GM12878 (cell line): Measurements from ENCODE around the gene SSR3. TPM values are rescaled to one million over a fixed set of nuclear protein-coding genes. Genes with fewer than 3 reads are reported as not detected.
A peak's percentile ranks its signal among the peaks of the same experiment; 100 is the strongest.

ENCODE experiments used
- ATAC-seq: fragments of 200-7000 bp; cut with Tn5 transposase; 3 replicates; pipeline ENCODE4 v1.9.1; 2020; ENCODE audit warnings: mild to moderate bottlenecking, moderate library complexity
- BruUV-seq: library from RNA; stranded (reverse); fragments of 400-500 nt; replicated peaks from 2 replicates; lab custom pipeline; 2021; lab: Mats Ljungman, UMichigan
- CTCF ChIA-PET: fragments of 300-600 bp; sonication (Branson Sonifier 250); formaldehyde crosslinking; extraction: SDS; loops from one replicate; lab custom pipeline; 2021; ENCODE audit warnings: inconsistent platforms; lab: Yijun Ruan, JAX
- POLR2A ChIA-PET: fragments of 350-600 bp; formaldehyde crosslinking; extraction: SDS; loops from one replicate; lab custom pipeline; 2021; ENCODE audit warnings: inconsistent platforms; lab: Charles Lee
- RAD21 ChIA-PET: fragments of 300-600 bp; sonication (Branson Sonifier 250); formaldehyde crosslinking; loops from one replicate; lab custom pipeline; 2023; ENCODE audit warnings: antibody characterized with exemption; ENCODE audit not compliant: unreplicated experiment; lab: Charles Lee
- SMC1A ChIA-PET: fragments of 300-600 bp; sonication (Branson Sonifier 250); formaldehyde crosslinking; loops from one replicate; lab custom pipeline; 2023; ENCODE audit not compliant: unreplicated experiment, uncharacterized antibody; lab: Charles Lee
- DNase-seq: peaks from one replicate; pipeline ENCODE4 v3.0.0-alpha.2; 2011; ENCODE audit warnings: low read depth, low spot score
- FAIRE-seq: peaks from 3 replicates; lab custom pipeline; 2011; peaks lifted over from hg19 to GRCh38; lab: Jason Lieb, UNC
- H2AFZ ChIP-seq: 2 replicates; pipeline ENCODE4 v1.6.0; 2011; ENCODE audit warnings: low read depth, low read length, control low read depth; ENCODE audit not compliant: control insufficient read depth
- H3K27ac ChIP-seq: 2 replicates; pipeline ENCODE4 v1.5.1; 2011; ENCODE audit warnings: control low read depth; ENCODE audit not compliant: control insufficient read depth, insufficient read depth
- H3K27me3 ChIP-seq, 2 experiments: replicated peaks in 1 of 2; 2 replicates each; pipeline versions ENCODE4 v1.6.0 to v1.6.1; 2011; ENCODE audit warnings: low read length in 1 of 2; ENCODE audit not compliant: control insufficient read depth in 2 of 2, insufficient read depth in 2 of 2
- H3K36me3 ChIP-seq, 2 experiments: 2 replicates each; pipeline ENCODE4 v1.5.1; 2011; ENCODE audit warnings: low read length in 1 of 2; ENCODE audit not compliant: control insufficient read depth in 2 of 2, insufficient read depth in 2 of 2
- H3K4me1 ChIP-seq: 2 replicates; pipeline ENCODE4 v1.6.1; 2011; ENCODE audit warnings: mild to moderate bottlenecking, low read length, moderate library complexity, mixed read lengths; ENCODE audit not compliant: control insufficient read depth, insufficient read depth
- H3K4me2 ChIP-seq: 2 replicates; pipeline ENCODE4 v1.6.0; 2011; ENCODE audit warnings: control low read depth; ENCODE audit not compliant: control insufficient read depth, insufficient read depth
- H3K4me3 ChIP-seq: fragments of 200-600 bp; sonication (generic); 2 replicates; pipeline ENCODE4 v1.5.1; 2016
- H3K79me2 ChIP-seq: 2 replicates; pipeline ENCODE4 v1.6.0; 2011; ENCODE audit warnings: low read length; ENCODE audit not compliant: control insufficient read depth, insufficient read depth
- H3K9ac ChIP-seq: 2 replicates; pipeline ENCODE4 v1.8.0; 2011; ENCODE audit warnings: low read length, control low read depth, mixed read lengths; ENCODE audit not compliant: control insufficient read depth, insufficient read depth
- H3K9me3 ChIP-seq: replicated peaks from 3 replicates; pipeline ENCODE4 v1.5.1; 2011; ENCODE audit warnings: mild to moderate bottlenecking, low read length; ENCODE audit not compliant: control insufficient read depth, insufficient read depth
- H4K20me1 ChIP-seq: 2 replicates; pipeline ENCODE4 v1.6.0; 2011; ENCODE audit not compliant: control insufficient read depth, insufficient read depth
- FOXM1 ChIP-seq: IDR thresholded peaks from 2 replicates; pipeline ENCODE4 v1.6.1; 2012; ENCODE audit warnings: low read depth, mild to moderate bottlenecking, inconsistent platforms, low read length, moderate library complexity
- MTA3 ChIP-seq: IDR thresholded peaks from 2 replicates; pipeline ENCODE4 v1.6.1; 2012; ENCODE audit warnings: low read length, inconsistent platforms, borderline replicate concordance
- NR2C1 ChIP-seq: fragments of 450-650 bp; IDR thresholded peaks from 2 replicates; pipeline ENCODE4 v1.6.1; 2017; ENCODE audit warnings: antibody characterized with exemption, mild to moderate bottlenecking, moderate library complexity
- PAX5 ChIP-seq: IDR thresholded peaks from 2 replicates; pipeline ENCODE4 v1.6.1; 2011; ENCODE audit warnings: low read depth, low read length, borderline replicate concordance
- REST ChIP-seq: IDR thresholded peaks from 2 replicates; pipeline ENCODE4 v1.6.1; 2012; ENCODE audit warnings: mild to moderate bottlenecking, low read depth, low read length
- RUNX3 ChIP-seq: IDR thresholded peaks from 2 replicates; pipeline ENCODE4 v1.6.1; 2012; ENCODE audit warnings: low read length, inconsistent platforms
- TCF7 ChIP-seq: IDR thresholded peaks from 2 replicates; pipeline ENCODE4 v1.6.1; 2014; ENCODE audit warnings: antibody characterized with exemption, borderline replicate concordance
- ZNF217 ChIP-seq: fragments of 450-650 bp; IDR thresholded peaks from 2 replicates; pipeline ENCODE4 v1.6.1; 2017; ENCODE audit warnings: antibody characterized with exemption, mild to moderate bottlenecking
- ZNF592 ChIP-seq: fragments of 450-650 bp; IDR thresholded peaks from 2 replicates; pipeline ENCODE4 v1.6.1; 2017; ENCODE audit warnings: mild to moderate bottlenecking, moderate library complexity
- ZSCAN29 ChIP-seq: fragments of 450-650 bp; IDR thresholded peaks from 2 replicates; pipeline ENCODE4 v1.6.1; 2017; ENCODE audit warnings: mild to moderate bottlenecking, moderate library complexity
- WGBS: methylation state at CpG from one replicate; pipeline ENCODE4 v1.1.6; 2016; ENCODE audit warnings: low lambda C conversion rate; ENCODE audit not compliant: insufficient replicate concordance, insufficient coverage; ENCODE audit errors: missing lambda C conversion rate; 5-methylcytosine and 5-hydroxymethylcytosine counted together
- in situ Hi-C: fragments of 300-500 bp; cut with MboI; formaldehyde crosslinking; loops from 9 replicates; pipeline ENCODE4 v1.14.3; 2018; ENCODE audit warnings: mixed read lengths
- intact Hi-C: fragments of 100-400 bp; cut with micrococcal nuclease; formaldehyde crosslinking; loops from one replicate; pipeline ENCODE4 v1.14.2; 2022; ENCODE audit not compliant: unreplicated experiment
- polyA plus RNA-seq, 11 experiments: library from polyadenylated mRNA; depleted of rRNA in 4 of 11; unstranded in 6 of 11; stranded (reverse) in 5 of 11; fragments of >200 nt; fragmentation: Nextera tagmentation in 4 of 11; fragmentation: Illumina TruSeq in 1 of 11; extraction: Ambion mirVana in 4 of 11; extraction: Trizol in 1 of 11; gene quantifications; 1 replicate in 1 of 11; 2 replicates in 10 of 11; pipeline versions ENCODE4 v1.2.1 to v1.2.3, GENCODE V29; 2011 to 2016; ENCODE audit warnings: inconsistent platforms in 2 of 11, missing spikeins in 2 of 11, low read depth in 1 of 11
- total RNA-seq, 4 experiments: library from RNA; depleted of rRNA in 3 of 4; stranded (reverse); fragments of >200 nt in 3 of 4; fragmentation: Illumina TruSeq in 1 of 4; extraction: Trizol in 1 of 4; gene quantifications; 2 replicates each; pipeline versions ENCODE4 v1.2.1 to v1.2.3, GENCODE V29; 2013 to 2021

Gene SSR3
- total and polyA plus RNA-seq, 10 of the 15 experiments (the other 5 are each of a cell fraction or from before 2014, with no cell fraction given), result 133 to 345 (median 191) TPM

GRCh38 chr3:156561533-156561932 lies 6.6 kb upstream of the SSR3 start:
- RAD21 ChIA-PET, result interaction anchor here (0.8 kb wide), 1 partner anchor 40 kb away, joined by 3 read pairs; no protein-coding TSS in a partner anchor
- DNase-seq (no peak), FAIRE-seq (no peak), ATAC-seq (peak; percentile 72)
- intact Hi-C loops (no loop called here), in situ Hi-C loops (no loop called here)
- Histone ChIP-seq H3K27ac (no peak overlapping the region), H3K79me2 (no peaks in the 10 kb centered on the region), H4K20me1 (no peaks in the 10 kb centered on the region), H3K4me3 (no peak overlapping the region), H3K4me2 (peak overlapping the region; percentile 27), H3K4me1 (peaks cover 12% of the 10 kb centered on the region), H2AFZ (no peak overlapping the region), H3K36me3 (no peaks in the 10 kb centered on the region), H3K9me3 (peaks cover 2% of the 10 kb centered on the region; the same call in 1 of the 3 replicates), H3K27me3 (no peaks in the 10 kb centered on the region), H3K9ac (no peak overlapping the region)
- POLR2A ChIA-PET, result no interaction called here
- 0% methylated on average over 2 of the region's 2 CpGs for WGBS
- SMC1A ChIA-PET, result interaction anchor here (0.6 to 1.2 kb wide), 4 partner anchors 53 to 749 kb away, joined by 3 to 4 read pairs (median 3); no protein-coding TSS in a partner anchor
- TF ChIP-seq ZNF592 (no peak), PAX5 (0 out of 2 replicates have a peak, but pooled peaks have one; percentile 30), NR2C1 (no peak), MTA3 (no peak), ZNF217 (no peak), REST (no peak), TCF7 (peak; percentile 72), RUNX3 (peak; percentile 62), FOXM1 (no peak), ZSCAN29 (no peak)
- BruUV-seq, result no TSS peak
- CTCF ChIA-PET, result no interaction called here
